Suprapubic skin (tissue), 4 donors: ENCODE measurements around the gene ASCC1. TPM values are rescaled to one million over a fixed set of nuclear protein-coding genes. Genes with fewer than 3 reads are reported as not detected.

Experiments
- DNase-seq, 2 donors: peaks; one replicate each; pipeline ENCODE4 v3.0.0-alpha.2; 2019; ENCODE audit warnings: low spot score in 2 of 2
- H3K27ac ChIP-seq: fragments of 200-600 bp; sonication (generic); one replicate; pipeline ENCODE4 v1.5.1; 2019
- H3K27me3 ChIP-seq: fragments of 200-600 bp; sonication (generic); one replicate; pipeline ENCODE4 v1.5.1; 2019
- H3K36me3 ChIP-seq: fragments of 200-600 bp; sonication (generic); one replicate; pipeline ENCODE4 v1.5.1; 2019
- H3K4me1 ChIP-seq: fragments of 200-600 bp; sonication (generic); one replicate; pipeline ENCODE4 v1.5.1; 2019
- H3K4me3 ChIP-seq: fragments of 200-600 bp; sonication (generic); one replicate; pipeline ENCODE4 v1.5.1; 2019; ENCODE audit warnings: mild to moderate bottlenecking
- H3K9me3 ChIP-seq: fragments of 200-600 bp; sonication (generic); one replicate; pipeline ENCODE4 v1.5.1; 2019
- EP300 ChIP-seq: sonication (generic); formaldehyde crosslinking; IDR thresholded peaks from one replicate; pipeline ENCODE4 v1.6.1; 2017; ENCODE audit warnings: antibody characterized with exemption
- POLR2A ChIP-seq, 2 donors: fragments of 450-650 bp; IDR thresholded peaks; one replicate each; pipeline ENCODE4 v1.6.1; 2017; ENCODE audit warnings: antibody characterized with exemption in 2 of 2, mild to moderate bottlenecking in 2 of 2, moderate library complexity in 2 of 2
- POLR2AphosphoS5 ChIP-seq, 3 donors: sonication (generic); formaldehyde crosslinking; IDR thresholded peaks; one replicate each; pipeline ENCODE4 v1.6.1; 2017; ENCODE audit warnings: antibody characterized with exemption in 3 of 3
- WGBS: methylation state at CpG from one replicate; pipeline ENCODE4 v1.1.5; 2018; 5-methylcytosine and 5-hydroxymethylcytosine counted together
- total RNA-seq, 4 donors: library from RNA; depleted of rRNA; stranded (reverse); fragments of >200 nt; gene quantifications; one replicate each; pipeline ENCODE4 v1.1.0, GENCODE V29; 2016
- TF ChIP-seq, protein P1 (sequence below), 2 donors: fragments of 200-600 bp in 1 of 2; fragments of 450-650 bp in 1 of 2; sonication (generic) in 1 of 2; IDR thresholded peaks; one replicate each; pipeline ENCODE4 v1.5.1; 2016 to 2019; ENCODE audit warnings: antibody characterized with exemption in 2 of 2, mild to moderate bottlenecking in 1 of 2, moderate library complexity in 1 of 2

Gene ASCC1
- total RNA-seq, 4 donors from 2014 or later, result 20.2 to 31.7 (median 21.2) TPM

DNA sequence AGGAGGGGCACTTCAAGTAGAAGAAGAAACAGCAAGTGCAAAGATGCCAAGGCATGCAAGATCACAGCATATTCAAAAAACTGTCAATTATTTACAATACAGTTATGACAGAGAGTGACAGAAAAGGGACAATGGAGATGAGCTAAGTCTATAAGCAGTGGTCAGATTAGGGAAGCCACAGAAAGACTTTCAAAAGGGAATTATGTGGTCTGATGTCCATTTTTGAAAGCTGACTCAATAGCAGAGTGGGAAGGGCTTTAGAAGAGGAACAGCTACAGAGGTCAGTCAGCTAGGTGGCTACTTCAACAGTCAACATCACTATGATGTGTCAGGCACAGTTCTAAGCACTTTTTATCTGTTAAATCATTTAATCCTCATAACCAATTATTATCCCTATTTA, 82.6 kb downstream of the ASCC1 start:
- no peak for DNase-seq
- Histone ChIP-seq H3K4me1 (no peaks in the 10 kb centered on the region), H3K36me3 (peaks cover 19% of the 10 kb centered on the region), H3K4me3 (no peak overlapping the region), H3K9me3 (no peaks in the 10 kb centered on the region), H3K27ac (no peak overlapping the region), H3K27me3 (no peaks in the 10 kb centered on the region)
- TF ChIP-seq POLR2AphosphoS5 (IDR thresholded peaks at IDR 0.05) (no peak), EP300 (no peak), POLR2A (IDR thresholded peaks at IDR 0.05) (no peak)
- TF ChIP-seq, protein P1, sequence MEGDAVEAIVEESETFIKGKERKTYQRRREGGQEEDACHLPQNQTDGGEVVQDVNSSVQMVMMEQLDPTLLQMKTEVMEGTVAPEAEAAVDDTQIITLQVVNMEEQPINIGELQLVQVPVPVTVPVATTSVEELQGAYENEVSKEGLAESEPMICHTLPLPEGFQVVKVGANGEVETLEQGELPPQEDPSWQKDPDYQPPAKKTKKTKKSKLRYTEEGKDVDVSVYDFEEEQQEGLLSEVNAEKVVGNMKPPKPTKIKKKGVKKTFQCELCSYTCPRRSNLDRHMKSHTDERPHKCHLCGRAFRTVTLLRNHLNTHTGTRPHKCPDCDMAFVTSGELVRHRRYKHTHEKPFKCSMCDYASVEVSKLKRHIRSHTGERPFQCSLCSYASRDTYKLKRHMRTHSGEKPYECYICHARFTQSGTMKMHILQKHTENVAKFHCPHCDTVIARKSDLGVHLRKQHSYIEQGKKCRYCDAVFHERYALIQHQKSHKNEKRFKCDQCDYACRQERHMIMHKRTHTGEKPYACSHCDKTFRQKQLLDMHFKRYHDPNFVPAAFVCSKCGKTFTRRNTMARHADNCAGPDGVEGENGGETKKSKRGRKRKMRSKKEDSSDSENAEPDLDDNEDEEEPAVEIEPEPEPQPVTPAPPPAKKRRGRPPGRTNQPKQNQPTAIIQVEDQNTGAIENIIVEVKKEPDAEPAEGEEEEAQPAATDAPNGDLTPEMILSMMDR (IDR thresholded peaks at IDR 0.05), result no peak

DNA sequence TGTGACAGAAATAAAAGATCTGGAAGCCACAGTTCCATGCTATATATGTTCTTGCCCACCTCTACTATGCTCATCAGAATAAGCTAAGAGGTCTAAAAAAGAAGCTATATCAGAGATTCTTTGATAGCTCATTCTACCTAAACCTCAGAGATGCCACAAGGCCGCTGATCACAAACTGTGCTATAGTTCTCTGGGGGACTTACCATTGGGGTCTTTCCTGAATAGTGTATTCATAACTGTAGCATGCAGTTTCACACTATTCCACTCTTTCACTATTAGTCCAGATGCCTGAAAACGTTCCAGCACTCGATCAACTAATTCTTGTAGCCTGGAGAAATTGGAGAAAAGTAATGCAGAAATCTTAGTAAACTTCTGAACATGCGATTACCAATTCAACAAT, 83.2 kb downstream of the ASCC1 start:
- Histone ChIP-seq H3K4me1 (no peaks in the 10 kb centered on the region), H3K4me3 (no peak overlapping the region), H3K27me3 (no peaks in the 10 kb centered on the region), H3K36me3 (peaks cover 21% of the 10 kb centered on the region), H3K9me3 (no peaks in the 10 kb centered on the region), H3K27ac (no peak overlapping the region)
- no peak for DNase-seq
- no peak for TF ChIP-seq POLR2AphosphoS5 (IDR thresholded peaks at IDR 0.05)
- TF ChIP-seq, protein P1 (IDR thresholded peaks at IDR 0.05), result no peak
- TF ChIP-seq POLR2A (IDR thresholded peaks at IDR 0.05), result no peak
- no peak for TF ChIP-seq EP300
- WGBS, result 92% methylated on average over 4 of the region's 4 CpGs

DNA sequence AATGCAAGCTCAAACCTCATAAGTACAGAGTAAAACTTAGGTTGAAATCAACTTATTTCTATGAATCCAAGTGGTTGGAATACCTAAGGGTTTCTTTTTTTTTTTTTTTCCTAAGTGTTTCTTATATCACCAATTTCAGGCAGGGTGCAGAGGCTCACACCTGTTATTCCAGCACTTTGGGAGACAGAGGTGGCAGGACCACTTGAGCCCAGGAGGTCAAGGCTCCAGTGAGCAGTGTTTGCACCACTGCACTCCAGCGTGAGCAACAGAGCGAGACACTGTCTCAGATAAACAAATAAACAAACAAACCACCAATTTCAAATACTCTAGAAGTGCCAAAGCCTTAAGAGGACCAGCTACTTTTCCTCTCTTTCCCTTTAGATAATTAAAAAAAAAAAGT, 88.5 kb downstream of the ASCC1 start:
- H3K4me1 ChIP-seq, result no peaks in the 10 kb centered on the region
- no peak overlapping the region for H3K4me3 ChIP-seq
- no peaks in the 10 kb centered on the region for H3K27me3 ChIP-seq
- 95% methylated on average over 2 of the region's 2 CpGs for WGBS
- TF ChIP-seq POLR2A (IDR thresholded peaks at IDR 0.05), result no peak
- TF ChIP-seq, protein P1 (IDR thresholded peaks at IDR 0.05), result no peak
- no peak for TF ChIP-seq POLR2AphosphoS5 (IDR thresholded peaks at IDR 0.05)
- TF ChIP-seq EP300, result no peak
- H3K36me3 ChIP-seq, result peaks cover 17% of the 10 kb centered on the region
- no peaks in the 10 kb centered on the region for H3K9me3 ChIP-seq
- H3K27ac ChIP-seq, result no peak overlapping the region
- DNase-seq, result no peak

DNA sequence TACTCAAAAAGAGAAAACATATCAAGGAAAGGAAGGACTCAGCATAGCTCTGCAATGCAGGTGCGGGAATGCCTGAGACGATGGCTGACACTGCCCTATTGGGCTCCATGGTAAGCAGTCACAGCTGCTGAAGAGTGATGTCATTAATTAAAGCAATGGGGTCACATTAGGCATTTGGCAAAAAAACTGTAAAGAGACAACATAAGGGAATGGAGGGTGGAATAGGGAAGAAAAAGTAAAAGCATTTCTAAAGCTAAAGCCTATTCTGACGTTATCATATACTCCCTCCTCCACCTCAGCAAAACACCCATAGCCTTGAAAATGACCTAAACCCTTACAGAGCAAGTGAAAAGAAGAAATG, 89.2 kb downstream of the ASCC1 start:
- Histone ChIP-seq H3K36me3 (peaks cover 12% of the 10 kb centered on the region), H3K9me3 (no peaks in the 10 kb centered on the region), H3K27me3 (no peaks in the 10 kb centered on the region), H3K4me3 (no peak overlapping the region), H3K4me1 (no peaks in the 10 kb centered on the region), H3K27ac (no peak overlapping the region)
- no peak for DNase-seq
- 97% methylated on average over 3 of the region's 3 CpGs for WGBS
- TF ChIP-seq POLR2AphosphoS5 (IDR thresholded peaks at IDR 0.05) (no peak), EP300 (no peak), POLR2A (IDR thresholded peaks at IDR 0.05) (no peak)
- TF ChIP-seq, protein P1 (IDR thresholded peaks at IDR 0.05), result no peak

DNA sequence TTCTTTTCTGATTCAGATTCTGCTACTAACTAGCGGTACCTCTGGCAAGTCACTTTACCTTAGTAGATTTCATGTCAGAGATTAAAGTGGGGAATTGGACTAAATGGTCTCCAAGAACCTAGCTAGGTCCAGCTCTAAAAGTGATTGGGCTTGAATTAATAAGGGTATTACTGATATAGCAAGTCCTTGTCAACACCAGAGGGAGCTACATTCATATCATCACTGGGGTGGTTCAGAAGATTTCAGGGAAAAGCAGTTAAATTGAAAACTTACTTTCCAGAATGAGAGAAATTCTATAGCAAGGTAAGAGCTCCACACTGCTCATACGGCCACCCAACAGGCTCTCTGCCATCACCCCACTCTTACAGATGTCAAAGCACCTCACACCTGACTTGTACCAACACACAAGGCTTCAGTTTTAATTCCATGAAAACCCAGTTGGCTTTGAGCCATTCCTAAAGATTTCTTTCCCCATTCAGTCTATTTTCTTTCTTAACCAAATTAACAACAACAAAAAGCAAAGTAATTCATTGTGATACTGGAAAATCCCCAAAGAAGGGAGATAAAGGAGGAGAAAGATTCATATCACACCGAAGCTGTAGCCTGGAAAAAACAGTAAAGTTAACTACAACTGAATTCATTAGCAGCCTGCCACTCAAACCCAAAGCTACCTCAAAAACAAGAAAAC, 89.7 kb downstream of the ASCC1 start:
- peaks cover 9% of the 10 kb centered on the region for H3K36me3 ChIP-seq
- TF ChIP-seq, protein P1 (IDR thresholded peaks at IDR 0.05), result no peak
- TF ChIP-seq POLR2A (IDR thresholded peaks at IDR 0.05), result no peak
- TF ChIP-seq EP300, result no peak
- no peak for TF ChIP-seq POLR2AphosphoS5 (IDR thresholded peaks at IDR 0.05)
- WGBS, result 91% methylated on average over 3 of the region's 3 CpGs
- no peaks in the 10 kb centered on the region for H3K9me3 ChIP-seq
- H3K27me3 ChIP-seq, result no peaks in the 10 kb centered on the region
- no peak for DNase-seq
- H3K27ac ChIP-seq, result no peak overlapping the region
- no peak overlapping the region for H3K4me3 ChIP-seq
- no peaks in the 10 kb centered on the region for H3K4me1 ChIP-seq
